Esophagus (tissue), 2 donors: ENCODE data around the gene TMEM30A. TPM values are rescaled to one million over a fixed set of nuclear protein-coding genes. Genes with fewer than 3 reads are reported as not detected.

Experiments
- H3K27ac ChIP-seq, 2 donors: one replicate each; pipeline ENCODE4 v1.5.1; 2013; ENCODE audit warnings: low read depth in 2 of 2, mild to moderate bottlenecking in 2 of 2, inconsistent platforms in 1 of 2, low read length in 1 of 2, moderate library complexity in 1 of 2
- H3K27me3 ChIP-seq, 2 donors: one replicate each; pipeline ENCODE4 v1.6.1; 2013; ENCODE audit warnings: low read length in 2 of 2, control low read depth in 1 of 2, mild to moderate bottlenecking in 1 of 2; ENCODE audit not compliant: insufficient read depth in 2 of 2, control insufficient read depth in 1 of 2
- H3K36me3 ChIP-seq, 2 donors: one replicate each; pipeline ENCODE4 v1.6.1; 2013; ENCODE audit warnings: low read length in 1 of 2; ENCODE audit not compliant: control insufficient read depth in 2 of 2, insufficient read depth in 2 of 2
- H3K4me1 ChIP-seq, 2 donors: one replicate each; pipeline ENCODE4 v1.6.1; 2013; ENCODE audit warnings: low read length in 1 of 2; ENCODE audit not compliant: control insufficient read depth in 2 of 2, insufficient read depth in 2 of 2
- H3K4me3 ChIP-seq, 2 donors: one replicate each; pipeline ENCODE4 v1.5.1; 2013; ENCODE audit warnings: low read length in 2 of 2, mild to moderate bottlenecking in 2 of 2, low read depth in 1 of 2, moderate library complexity in 1 of 2
- H3K9me3 ChIP-seq, 2 donors: one replicate each; pipeline ENCODE4 v1.6.1; 2013; ENCODE audit warnings: mild to moderate bottlenecking in 2 of 2, low read depth in 1 of 2, low read length in 1 of 2, moderate library complexity in 1 of 2; ENCODE audit not compliant: control insufficient read depth in 2 of 2, insufficient read depth in 1 of 2
- WGBS, 2 donors: extraction: QIAGEN DNeasy Blood & Tissue Kit; methylation state at CpG; one replicate each; pipeline ENCODE4 v1.1.7; 2013; 5-methylcytosine and 5-hydroxymethylcytosine counted together
- polyA plus RNA-seq, 2 donors: library from polyadenylated mRNA; stranded (reverse); fragments of 200-250 nt; gene quantifications; one replicate each; pipeline ENCODE4 v1.2.3, GENCODE V29; 2013
- donor health status: healthy with polysubstance abuse.
- donor health status: Bipolar disorder and iron deficiency.

TMEM30A gene
- polyA plus RNA-seq, 2 donors = 27.4 to 32.9 TPM

DNA sequence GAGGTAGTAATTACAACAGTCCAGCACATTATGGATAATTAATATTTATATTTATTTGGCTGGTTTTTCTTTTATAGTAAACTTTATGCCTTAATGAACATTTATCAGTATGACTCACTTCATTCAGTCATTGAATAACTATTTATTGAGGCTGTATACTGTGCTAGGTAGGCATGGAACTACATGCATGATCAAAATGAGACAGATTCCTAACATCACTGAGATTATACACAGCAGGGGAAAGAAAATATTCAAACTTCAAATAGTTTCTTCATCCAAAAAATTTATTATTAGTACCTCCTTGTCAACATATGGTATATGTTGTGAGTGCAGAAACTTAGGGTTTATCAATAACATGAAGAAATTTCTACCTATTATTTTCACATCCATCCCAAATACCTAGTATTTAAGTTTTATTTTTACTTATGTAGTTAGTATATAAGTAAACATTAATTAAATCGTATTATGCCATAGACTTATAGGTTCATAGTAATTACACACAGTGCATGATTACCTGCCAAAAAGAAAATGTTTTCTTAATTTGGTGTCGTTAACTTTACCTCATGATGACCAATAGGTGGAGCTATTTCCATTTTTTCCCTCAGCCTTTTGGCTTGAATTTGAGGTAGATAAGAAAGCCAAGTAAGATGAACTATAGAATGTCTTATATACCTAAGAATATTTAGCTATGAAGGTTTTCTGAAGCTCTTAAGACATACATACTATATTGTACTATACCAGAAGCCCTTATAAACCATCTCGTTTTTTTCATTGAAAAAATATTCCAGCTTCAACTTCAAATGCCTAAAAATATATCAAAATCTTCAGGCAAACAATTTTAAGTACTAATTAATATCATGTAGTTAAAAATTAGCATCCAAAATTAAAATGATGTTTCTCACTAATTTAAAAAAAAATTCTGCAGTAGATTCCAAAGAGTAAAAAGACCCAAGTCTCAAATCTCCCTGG is 12.5 kb upstream of the TMEM30A start:
- Histone ChIP-seq H3K36me3 (no peaks in the 10 kb centered on the region), H3K4me3 (no peak overlapping the region), H3K9me3 (no peaks in the 10 kb centered on the region), H3K27ac (no peak overlapping the region), H3K4me1 (no peaks in the 10 kb centered on the region), H3K27me3 (no peaks in the 10 kb centered on the region)
- WGBS, 2 donors = 7 to 9% methylated on average over 3 of the region's 3 CpGs

DNA sequence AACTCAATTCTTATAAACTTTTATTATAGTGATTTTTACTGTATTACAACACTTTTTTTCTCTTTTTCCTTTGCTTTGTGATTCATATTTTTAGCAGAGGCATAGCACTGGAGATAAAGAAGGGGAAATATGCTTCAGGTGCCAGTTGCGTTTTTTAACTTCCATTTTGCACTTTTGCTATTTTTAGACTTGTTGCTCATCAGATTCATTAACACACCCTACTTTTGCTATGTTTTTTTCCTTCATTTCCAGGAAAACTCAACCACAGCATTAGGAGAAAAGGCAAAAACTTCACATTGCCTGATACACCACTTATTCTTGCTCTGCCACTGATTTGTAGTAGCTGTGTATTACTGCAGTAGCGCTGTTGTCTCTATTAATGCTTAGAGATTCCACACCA is 8.0 kb upstream of the TMEM30A start:
- Histone ChIP-seq H3K9me3 (no peaks in the 10 kb centered on the region), H3K36me3 (no peaks in the 10 kb centered on the region), H3K27me3 (no peaks in the 10 kb centered on the region), H3K4me3 (no peak overlapping the region), H3K27ac (no peak overlapping the region), H3K4me1 (no peaks in the 10 kb centered on the region)
- 95 to 96% methylated on average over 2 of the region's 2 CpGs for WGBS, 2 donors

DNA sequence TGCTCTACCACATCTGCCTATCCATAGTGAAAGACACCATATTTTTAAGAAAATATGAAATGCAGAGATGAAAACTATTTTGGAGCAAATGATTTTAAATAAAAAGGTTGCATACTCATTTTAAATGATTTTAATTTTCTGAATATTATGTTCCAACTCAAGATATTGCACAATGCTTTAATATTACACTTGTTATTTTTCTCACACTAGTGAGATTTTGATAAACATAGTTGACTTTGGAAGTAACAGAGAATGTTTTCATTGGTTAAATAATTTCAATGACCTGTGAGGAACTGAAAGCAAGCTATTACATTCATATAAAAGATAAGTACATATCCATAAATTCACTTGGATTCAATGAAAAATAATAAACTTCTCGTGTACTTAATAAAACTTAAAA is 7.2 kb upstream of the TMEM30A start:
- Histone ChIP-seq H3K4me3 (no peak overlapping the region), H3K4me1 (no peaks in the 10 kb centered on the region), H3K36me3 (no peaks in the 10 kb centered on the region), H3K27me3 (no peaks in the 10 kb centered on the region), H3K9me3 (no peaks in the 10 kb centered on the region), H3K27ac (no peak overlapping the region)
- WGBS, 2 donors = 74 to 78% methylated on average over 1 of the region's 1 CpG

DNA sequence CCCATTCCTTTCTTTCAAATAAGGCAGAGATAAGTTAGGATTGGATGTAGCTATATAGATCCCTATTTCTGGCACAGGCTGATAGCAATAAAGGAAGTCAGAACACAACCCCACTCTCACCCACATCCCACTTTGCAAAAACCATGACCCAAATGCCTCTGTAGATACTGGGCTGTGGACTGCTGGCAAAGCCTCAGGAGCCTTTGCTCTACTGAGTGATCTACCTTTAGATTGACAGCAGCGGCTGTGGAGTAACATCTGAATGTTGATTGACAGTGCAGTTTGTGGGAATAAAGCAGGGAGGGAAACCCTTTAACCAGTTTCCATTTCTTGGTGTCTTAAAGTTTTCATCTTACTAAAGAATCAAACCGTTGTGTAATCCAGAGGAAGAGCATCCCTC is 6.7 kb upstream of the TMEM30A start:
- no peaks in the 10 kb centered on the region for H3K9me3 ChIP-seq
- WGBS, 2 donors = 74 to 75% methylated on average over 2 of the region's 2 CpGs
- no peaks in the 10 kb centered on the region for H3K36me3 ChIP-seq
- no peaks in the 10 kb centered on the region for H3K27me3 ChIP-seq
- no peak overlapping the region for H3K4me3 ChIP-seq
- no peak overlapping the region for H3K27ac ChIP-seq
- no peaks in the 10 kb centered on the region for H3K4me1 ChIP-seq

DNA sequence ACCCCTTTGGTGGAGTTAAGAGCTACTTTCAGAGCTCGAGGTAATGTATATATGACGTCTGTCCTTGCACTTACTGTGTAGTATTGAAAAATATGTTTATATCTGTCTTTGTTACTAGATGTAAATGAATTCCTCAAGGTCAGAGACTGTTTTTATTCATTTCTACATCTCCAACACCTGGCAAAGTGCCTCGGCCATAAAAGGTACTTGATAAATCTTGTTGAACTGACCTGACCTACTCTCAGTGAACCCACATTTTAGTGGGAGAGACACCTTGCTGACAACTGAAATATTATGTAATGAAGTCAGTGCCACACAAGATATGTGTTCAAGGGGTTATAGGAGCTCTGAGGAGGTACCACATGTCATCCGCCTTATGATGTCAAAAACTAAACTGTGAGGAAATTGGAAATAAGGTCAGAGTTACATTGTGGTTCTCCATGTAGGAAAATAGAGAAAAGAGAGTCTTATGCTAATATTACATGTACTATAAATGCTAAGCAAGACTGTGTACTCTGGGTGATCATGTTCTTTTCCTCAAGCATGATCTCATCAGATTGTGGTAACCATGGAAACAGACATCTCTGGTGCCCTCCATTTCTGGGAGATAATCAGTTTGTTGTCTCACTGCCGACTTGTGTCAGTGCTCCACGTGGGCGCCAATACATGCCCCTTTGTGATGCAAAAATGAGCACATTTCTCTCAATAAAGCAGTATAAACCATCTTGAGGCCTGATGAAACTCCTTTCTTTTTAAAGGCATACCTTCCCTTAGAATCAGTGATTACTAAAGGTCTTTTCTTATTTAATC is 5.7 kb upstream of the TMEM30A start:
- 63 to 74% methylated on average over 7 of the region's 7 CpGs for WGBS, 2 donors

DNA sequence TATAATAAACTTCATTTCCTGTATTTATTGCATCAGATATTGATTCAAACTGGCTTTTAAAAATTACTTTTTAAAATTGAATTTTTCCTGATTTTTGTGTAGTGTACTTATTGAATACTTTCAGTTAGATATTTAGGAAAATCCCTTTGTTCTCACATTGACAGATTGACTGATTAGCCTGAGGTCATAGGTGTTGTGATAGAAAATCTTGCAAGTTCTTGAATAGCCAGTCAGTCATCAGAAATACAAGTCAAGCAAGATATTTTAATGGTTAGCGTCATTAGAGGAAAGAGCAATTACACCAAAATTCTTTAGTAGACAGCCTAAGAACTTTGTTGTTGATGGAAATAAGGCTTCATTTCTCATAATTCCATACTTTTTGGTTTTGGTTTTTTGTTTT is 3.4 kb upstream of the TMEM30A start:
- no peak overlapping the region for H3K4me3 ChIP-seq
- H3K36me3 ChIP-seq = no peaks in the 10 kb centered on the region
- H3K27me3 ChIP-seq = no peaks in the 10 kb centered on the region
- peak overlapping the region; percentile 49 to 60 for H3K27ac ChIP-seq
- whole genome bisulfite sequencing, 2 donors = 71 to 73% methylated on average over 1 of the region's 1 CpG
- no peaks in the 10 kb centered on the region for H3K9me3 ChIP-seq
- peaks cover 0 to 3% of the 10 kb centered on the region in 2 donors for H3K4me1 ChIP-seq

More for the DNA sequence above, 5.7 kb upstream of the TMEM30A start:
- peaks cover 0 to 3% of the 10 kb centered on the region in 2 donors for H3K4me1 ChIP-seq
- no peaks in the 10 kb centered on the region for H3K9me3 ChIP-seq
- no peak overlapping the region for H3K4me3 ChIP-seq
- H3K27ac ChIP-seq = no peak overlapping the region
- H3K27me3 ChIP-seq = no peaks in the 10 kb centered on the region
- no peaks in the 10 kb centered on the region for H3K36me3 ChIP-seq

DNA sequence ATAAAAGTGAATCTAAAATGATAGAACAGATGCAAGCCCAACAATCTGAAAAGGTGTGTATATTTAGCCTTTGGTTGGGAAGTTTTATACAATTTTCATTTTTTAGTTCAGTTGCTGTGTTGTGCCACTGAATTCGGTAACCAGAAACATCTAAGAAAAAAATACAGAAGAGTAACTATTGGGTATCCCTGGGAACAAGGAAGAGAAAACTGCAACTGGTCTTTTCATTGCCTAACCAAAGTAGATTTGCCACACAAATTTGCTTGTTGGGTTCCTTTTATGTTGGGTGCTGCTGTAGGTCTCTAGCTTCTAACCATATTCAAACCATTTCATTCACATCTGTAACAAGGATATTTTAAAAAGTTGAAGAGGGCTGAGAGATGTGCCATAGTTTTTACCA is 2.8 kb upstream of the TMEM30A start:
- no peaks in the 10 kb centered on the region for H3K36me3 ChIP-seq
- H3K9me3 ChIP-seq = no peaks in the 10 kb centered on the region
- no peak overlapping the region for H3K4me3 ChIP-seq
- WGBS, 2 donors = 79 to 85% methylated on average over 1 of the region's 1 CpG
- peaks cover 0 to 3% of the 10 kb centered on the region in 2 donors for H3K4me1 ChIP-seq
- H3K27ac ChIP-seq = no peak overlapping the region
- H3K27me3 ChIP-seq = no peaks in the 10 kb centered on the region

DNA sequence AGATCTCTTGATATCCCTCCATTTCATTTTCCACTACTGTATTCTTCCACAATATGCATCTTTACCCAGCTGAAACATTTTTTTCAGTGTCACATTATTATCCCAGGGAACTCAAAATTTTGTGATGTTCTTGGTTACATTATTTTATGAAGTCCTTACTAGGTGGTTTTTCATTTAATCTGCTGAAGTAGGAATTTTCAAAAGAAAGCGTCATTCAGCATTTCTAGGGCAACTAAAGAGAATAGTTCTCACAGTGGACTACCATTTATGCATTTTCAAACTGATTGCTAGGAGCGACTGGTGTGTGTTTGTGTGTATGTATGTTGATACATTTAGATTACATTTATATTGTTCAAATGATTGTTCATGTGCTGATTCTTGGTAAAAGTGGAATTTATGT is 2.4 kb upstream of the TMEM30A start:
- H3K27ac ChIP-seq = no peak overlapping the region
- no peaks in the 10 kb centered on the region for H3K27me3 ChIP-seq
- 94 to 96% methylated on average over 2 of the region's 2 CpGs for WGBS, 2 donors
- no peaks in the 10 kb centered on the region for H3K36me3 ChIP-seq
- peaks cover 0 to 3% of the 10 kb centered on the region in 2 donors for H3K4me1 ChIP-seq
- no peak overlapping the region for H3K4me3 ChIP-seq
- H3K9me3 ChIP-seq = no peaks in the 10 kb centered on the region

DNA sequence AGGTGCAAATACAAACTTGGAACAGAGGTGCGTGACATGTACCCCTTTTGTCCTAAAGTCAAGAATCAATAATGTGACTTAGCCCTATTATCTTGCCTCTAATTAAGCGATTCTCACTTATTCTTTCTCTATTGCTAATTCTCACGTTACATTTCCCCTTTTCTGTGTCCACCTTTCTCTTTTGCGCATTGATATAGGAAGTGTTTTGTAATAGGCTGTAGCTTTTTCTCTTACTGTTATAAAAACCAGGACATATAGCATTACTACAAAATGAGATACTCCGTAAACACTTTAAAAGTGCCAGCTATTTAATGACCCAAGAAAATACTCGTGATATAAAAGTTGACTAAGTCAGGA is 669 bp upstream of the TMEM30A start:
- H3K36me3 ChIP-seq = no peaks in the 10 kb centered on the region
- H3K4me1 ChIP-seq = peaks cover 0 to 3% of the 10 kb centered on the region in 2 donors
- H3K27me3 ChIP-seq = no peaks in the 10 kb centered on the region
- no peaks in the 10 kb centered on the region for H3K9me3 ChIP-seq
- peak overlapping the region; percentile 88 to 97 for H3K27ac ChIP-seq
- WGBS, 2 donors = 0 to 2% methylated on average over 6 of the region's 6 CpGs
- peak overlapping the region; percentile 94 to 99 for H3K4me3 ChIP-seq
